GM13977 (cell line): ENCODE data around the gene PIAS3.

Experiments used
- DNase-seq: peaks from one replicate; pipeline ENCODE4 v3.0.0; 2012; ENCODE audit warnings: low spot score
- CTCF ChIP-seq: IDR thresholded peaks from 2 replicates; pipeline ENCODE4 v1.5.1; 2012; ENCODE audit warnings: mild to moderate bottlenecking, control low read depth; ENCODE audit not compliant: insufficient read depth; ENCODE audit errors: extremely low read depth, missing control alignments
- in situ Hi-C: fragments of 300-500 bp; cut with MboI; formaldehyde crosslinking; loops from one replicate; pipeline ENCODE4 v1.12.0; 2022; ENCODE audit warnings: low sequenced_read_pairs, low pct_unique_long_range_greater_than_20kb, mixed read lengths, inconsistent platforms; ENCODE audit not compliant: unreplicated experiment

PIAS3 gene

GRCh38 chr1:145859491-145860023, 676 bp upstream of the PIAS3 start:
- DNase-seq: peak; percentile 93
- in situ Hi-C loops: no loop called here
- TF ChIP-seq CTCF: no peak

DNA sequence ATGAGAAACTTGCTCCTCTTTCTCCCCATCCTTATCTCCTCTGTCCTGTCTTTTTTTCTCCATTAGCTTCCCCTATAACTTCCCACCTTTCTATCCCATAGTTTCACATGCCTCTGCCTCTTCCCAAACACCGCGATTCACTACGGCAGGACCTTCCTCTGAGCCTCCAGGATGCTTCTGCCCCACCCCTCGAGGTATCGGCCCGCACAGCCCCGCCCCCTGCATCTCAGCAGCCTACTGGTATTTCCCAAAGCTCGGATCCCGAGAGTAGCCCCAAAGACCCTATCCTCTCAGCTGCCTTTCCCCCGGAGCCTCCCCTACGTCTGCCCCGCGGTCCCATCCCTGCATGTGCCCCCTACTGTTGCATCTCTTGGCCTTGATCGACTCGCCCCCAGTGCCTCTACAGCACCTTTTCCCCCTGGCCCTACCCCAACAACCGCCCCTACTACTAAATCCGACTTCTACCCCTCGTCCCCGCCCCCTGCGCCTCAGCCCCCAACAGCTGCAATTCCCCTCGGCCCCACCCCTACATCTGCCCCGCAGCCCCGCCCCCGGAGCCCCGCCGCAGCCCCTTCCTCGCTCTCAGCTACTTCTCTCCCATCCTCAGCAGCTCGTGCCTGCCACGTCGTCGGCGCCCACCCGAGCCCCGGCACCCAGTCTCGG, 512 bp downstream of the PIAS3 start:
- TF ChIP-seq CTCF: no peak
- peak; percentile 85 for DNase-seq
- in situ Hi-C loops: no loop called here

DNA sequence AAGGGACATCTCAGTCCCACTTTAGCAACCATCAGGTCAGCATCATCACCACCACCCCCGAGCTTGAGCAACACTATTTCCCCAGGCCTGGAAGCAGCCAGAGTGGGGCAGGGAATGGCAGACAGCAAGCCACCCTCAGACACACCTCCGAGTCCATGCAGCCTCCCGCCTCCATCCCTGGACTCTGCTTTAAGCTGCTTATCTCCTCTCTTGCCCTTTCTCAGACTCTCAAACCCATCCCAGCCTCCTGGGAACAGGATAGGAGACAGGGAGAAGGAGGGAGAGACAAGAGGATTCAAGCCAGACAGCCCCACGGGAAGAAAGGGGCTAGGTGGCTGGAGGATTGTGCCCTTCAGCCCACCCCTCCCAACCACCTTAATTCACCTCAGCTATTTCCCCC, 1.7 kb downstream of the PIAS3 start:
- in situ Hi-C loops: no loop called here

DNA sequence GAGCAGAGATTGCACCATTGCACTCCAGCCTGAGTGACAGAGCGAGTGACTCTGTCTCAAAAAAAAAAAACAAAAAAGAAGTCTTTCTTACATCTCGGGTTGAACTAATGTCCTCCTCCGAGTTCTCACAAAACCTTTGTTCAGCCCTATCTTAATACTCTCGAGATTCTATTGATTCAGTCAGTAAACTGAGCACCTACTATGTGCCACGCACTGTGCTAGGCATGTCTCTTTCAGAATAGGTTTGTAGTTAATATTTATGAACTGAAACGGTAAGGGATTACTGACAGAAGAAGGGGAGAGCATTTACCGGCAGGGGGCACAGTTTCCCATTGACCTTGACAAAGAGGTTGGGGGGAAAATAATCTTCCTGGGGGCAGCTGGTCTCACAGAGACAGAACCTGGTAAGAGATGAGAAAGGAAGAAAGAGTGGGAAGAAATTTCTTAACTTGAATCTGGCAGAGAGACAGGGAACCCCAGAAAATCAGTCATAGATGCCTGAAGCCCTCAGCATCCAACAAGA, 3.4 kb downstream of the PIAS3 start:
- in situ Hi-C loops: no loop called here
- no peak for TF ChIP-seq CTCF
- DNase-seq: no peak

More for the DNA sequence above, 1.7 kb downstream of the PIAS3 start:
- no peak for TF ChIP-seq CTCF
- no peak for DNase-seq

DNA sequence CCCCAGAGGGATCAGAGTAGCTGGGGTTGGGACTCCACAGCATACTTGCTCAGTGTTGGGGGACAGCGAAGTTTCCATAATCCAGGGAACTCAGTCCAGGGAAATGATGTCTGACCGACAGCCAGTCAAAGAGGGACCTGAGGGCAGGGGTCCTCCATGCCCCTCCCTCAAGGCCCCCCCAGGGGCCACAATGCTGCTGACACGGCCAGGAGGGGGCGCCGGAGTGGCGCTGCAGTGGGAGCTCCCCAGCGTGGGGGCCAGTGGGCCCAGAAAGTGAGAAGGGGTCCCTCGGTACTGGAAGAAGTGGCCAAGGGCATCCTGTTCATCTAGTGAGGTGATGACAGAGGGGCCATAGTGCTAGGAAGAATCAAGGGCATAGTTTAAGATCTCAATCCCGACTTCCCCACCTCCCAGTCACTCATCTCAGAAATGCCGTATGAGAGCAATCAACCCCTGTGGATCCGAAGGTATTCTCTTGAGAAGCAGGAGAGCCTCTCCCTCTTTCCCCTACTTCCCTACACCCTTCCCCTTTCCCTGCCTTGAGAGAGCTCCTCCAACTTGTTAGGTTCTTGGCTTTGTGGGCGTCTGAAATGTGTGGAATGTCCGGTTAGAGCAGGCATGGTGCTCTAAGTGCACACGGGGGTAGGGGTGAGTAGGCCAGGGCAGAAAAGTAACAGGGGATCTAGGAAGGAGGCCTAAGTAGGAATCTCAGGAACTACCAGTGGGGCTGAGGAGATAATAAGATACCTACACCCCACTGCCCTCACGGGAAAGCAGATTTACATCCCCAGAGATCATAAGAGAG, 9.3 kb downstream of the PIAS3 start:
- peak; percentile 51 for TF ChIP-seq CTCF
- DNase-seq: no peak
- in situ Hi-C loops: no loop called here

DNA sequence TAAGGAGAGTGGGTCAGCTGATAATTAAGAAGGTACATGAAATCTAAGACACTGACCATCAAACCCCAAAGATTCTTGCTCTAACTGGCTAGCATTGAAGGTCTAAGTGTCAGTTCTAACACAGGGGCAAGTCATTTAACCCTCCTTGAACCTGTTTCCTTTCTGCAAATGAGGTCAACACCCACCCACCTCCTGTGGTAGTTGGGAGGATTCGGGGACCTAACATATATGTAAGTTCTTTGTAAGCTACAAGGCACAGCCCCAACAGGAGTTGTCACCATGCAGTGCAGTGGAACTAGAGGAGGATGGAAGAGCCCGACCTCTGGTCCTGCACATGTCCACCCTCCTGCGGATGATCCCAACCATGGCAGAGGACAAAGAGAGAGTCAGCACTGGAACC, 11.1 kb downstream of the PIAS3 start:
- in situ Hi-C loops: no loop called here
- no peak for TF ChIP-seq CTCF
- DNase-seq: no peak
